Measurements from ENCODE around the gene ISL2. TPM values are rescaled to one million over a fixed set of nuclear protein-coding genes. Genes with fewer than 3 reads are reported as not detected.

The ISL2 gene
- total RNA-seq, 2 experiments from 2014 or later, result not detected

DNA sequence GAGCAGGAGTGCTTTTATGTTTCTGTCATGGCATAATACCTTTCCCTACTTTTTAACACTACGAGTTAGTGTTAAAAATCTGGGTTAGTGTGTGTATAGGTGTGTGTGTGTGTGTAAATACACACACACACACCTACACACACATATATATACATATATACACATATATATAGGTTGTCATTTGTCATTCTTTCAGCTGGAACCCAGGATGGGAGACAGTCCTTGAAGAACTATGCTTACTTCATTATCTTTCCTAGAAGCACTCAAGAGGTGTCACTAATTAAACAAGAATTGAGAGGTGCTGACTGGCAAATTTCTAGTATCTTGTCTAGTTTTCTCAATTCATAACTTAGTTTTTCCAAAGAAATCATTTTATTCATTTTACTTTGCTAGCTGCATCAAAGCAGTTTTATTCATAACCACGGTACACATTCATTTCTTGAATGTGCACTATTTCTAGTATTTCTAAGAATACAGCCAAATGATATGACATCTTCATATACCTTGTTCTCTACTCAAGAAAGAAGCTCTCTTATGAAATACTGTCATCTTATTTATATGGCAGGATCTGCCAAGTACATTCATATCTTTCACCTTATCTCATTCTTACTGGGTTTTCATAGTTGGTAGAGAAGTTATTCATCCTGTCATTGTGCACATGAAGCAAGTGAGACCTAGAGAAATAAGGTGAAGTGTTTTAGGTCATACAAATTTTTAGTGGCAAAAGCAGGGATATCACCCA, 46.6 kb downstream of the ISL2 start:
- H3K4me3 Mint-ChIP-seq, result no peak overlapping the region
- Histone ChIP-seq H3K4me1 (ENCODE audit: insufficient read depth, low read length) (no peaks in the 10 kb centered on the region), H3K4me3 (ENCODE audit: low read length) (no peak overlapping the region), H3K36me3 (ENCODE audit: insufficient read depth, low read length) (no peaks in the 10 kb centered on the region), H3K9me3 (ENCODE audit: control insufficient read depth in 1 of 2, insufficient read depth in 1 of 2, low read length in 2 of 2) (no peaks in the 10 kb centered on the region), H3K27me3 (ENCODE audit: control insufficient read depth in 1 of 2, insufficient read depth in 2 of 2, low read length in 2 of 2) (no peaks in the 10 kb centered on the region), H3K27ac (ENCODE audit: low read depth in 1 of 2, low read length in 2 of 2) (no peak overlapping the region)
- no peak overlapping the region for H3K27ac Mint-ChIP-seq
- TF ChIP-seq, protein P1, sequence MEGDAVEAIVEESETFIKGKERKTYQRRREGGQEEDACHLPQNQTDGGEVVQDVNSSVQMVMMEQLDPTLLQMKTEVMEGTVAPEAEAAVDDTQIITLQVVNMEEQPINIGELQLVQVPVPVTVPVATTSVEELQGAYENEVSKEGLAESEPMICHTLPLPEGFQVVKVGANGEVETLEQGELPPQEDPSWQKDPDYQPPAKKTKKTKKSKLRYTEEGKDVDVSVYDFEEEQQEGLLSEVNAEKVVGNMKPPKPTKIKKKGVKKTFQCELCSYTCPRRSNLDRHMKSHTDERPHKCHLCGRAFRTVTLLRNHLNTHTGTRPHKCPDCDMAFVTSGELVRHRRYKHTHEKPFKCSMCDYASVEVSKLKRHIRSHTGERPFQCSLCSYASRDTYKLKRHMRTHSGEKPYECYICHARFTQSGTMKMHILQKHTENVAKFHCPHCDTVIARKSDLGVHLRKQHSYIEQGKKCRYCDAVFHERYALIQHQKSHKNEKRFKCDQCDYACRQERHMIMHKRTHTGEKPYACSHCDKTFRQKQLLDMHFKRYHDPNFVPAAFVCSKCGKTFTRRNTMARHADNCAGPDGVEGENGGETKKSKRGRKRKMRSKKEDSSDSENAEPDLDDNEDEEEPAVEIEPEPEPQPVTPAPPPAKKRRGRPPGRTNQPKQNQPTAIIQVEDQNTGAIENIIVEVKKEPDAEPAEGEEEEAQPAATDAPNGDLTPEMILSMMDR (IDR thresholded peaks at IDR 0.05), result no peak
- no peak for DNase-seq
- no peaks in the 10 kb centered on the region for H3K27me3 Mint-ChIP-seq
- intact Hi-C loops (cut with DNase I, micrococcal nuclease), result no loop called here
- no peaks in the 10 kb centered on the region for H3K9me3 Mint-ChIP-seq
- no peak for ATAC-seq (ENCODE audit: poor library complexity)
- ChIA-PET CTCF (no interaction called here), POLR2A (no interaction called here)
- H3K4me1 Mint-ChIP-seq (ENCODE audit: low read depth), result no peaks in the 10 kb centered on the region
- H3K36me3 Mint-ChIP-seq (ENCODE audit: low read depth), result peaks cover 59% of the 10 kb centered on the region

DNA sequence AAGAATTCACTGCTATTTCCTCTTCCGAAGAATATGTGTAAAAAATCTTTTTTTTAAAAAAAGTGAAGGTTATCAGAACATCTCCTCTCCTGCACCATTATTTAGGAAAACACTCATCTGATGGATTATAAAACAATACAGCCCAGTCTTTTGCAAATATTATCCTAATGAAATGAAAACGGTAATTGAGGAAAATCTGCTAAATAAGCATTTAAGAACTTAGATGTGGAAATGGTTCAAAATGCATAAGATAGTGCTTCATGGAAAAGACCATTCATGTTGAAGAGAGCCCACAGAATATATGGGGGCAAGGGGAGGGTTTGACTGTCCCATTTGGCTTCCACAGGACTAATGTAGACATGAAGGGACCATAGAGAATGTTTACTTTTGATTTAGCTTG, 47.8 kb downstream of the ISL2 start:
- no peak overlapping the region for H3K4me3 ChIP-seq (ENCODE audit: low read length)
- H3K36me3 Mint-ChIP-seq (ENCODE audit: low read depth), result peaks cover 50% of the 10 kb centered on the region
- no peaks in the 10 kb centered on the region for H3K27me3 ChIP-seq (ENCODE audit: control insufficient read depth in 1 of 2, insufficient read depth in 2 of 2, low read length in 2 of 2)
- intact Hi-C loops (cut with DNase I, micrococcal nuclease), result no loop called here
- no peaks in the 10 kb centered on the region for H3K4me1 Mint-ChIP-seq (ENCODE audit: low read depth)
- H3K27ac ChIP-seq (ENCODE audit: low read depth in 1 of 2, low read length in 2 of 2), result no peak overlapping the region
- H3K27me3 Mint-ChIP-seq, result no peaks in the 10 kb centered on the region
- no peaks in the 10 kb centered on the region for H3K9me3 Mint-ChIP-seq
- H3K9me3 ChIP-seq (ENCODE audit: control insufficient read depth in 1 of 2, insufficient read depth in 1 of 2, low read length in 2 of 2), result no peaks in the 10 kb centered on the region
- ChIA-PET POLR2A (no interaction called here), CTCF (no interaction called here)
- TF ChIP-seq, protein P1 (IDR thresholded peaks at IDR 0.05), result no peak
- H3K4me1 ChIP-seq (ENCODE audit: insufficient read depth, low read length), result no peaks in the 10 kb centered on the region
- DNase-seq, result no peak
- no peak for ATAC-seq (ENCODE audit: poor library complexity)
- no peak overlapping the region for H3K27ac Mint-ChIP-seq
- no peak overlapping the region for H3K4me3 Mint-ChIP-seq
- H3K36me3 ChIP-seq (ENCODE audit: insufficient read depth, low read length), result no peaks in the 10 kb centered on the region

DNA sequence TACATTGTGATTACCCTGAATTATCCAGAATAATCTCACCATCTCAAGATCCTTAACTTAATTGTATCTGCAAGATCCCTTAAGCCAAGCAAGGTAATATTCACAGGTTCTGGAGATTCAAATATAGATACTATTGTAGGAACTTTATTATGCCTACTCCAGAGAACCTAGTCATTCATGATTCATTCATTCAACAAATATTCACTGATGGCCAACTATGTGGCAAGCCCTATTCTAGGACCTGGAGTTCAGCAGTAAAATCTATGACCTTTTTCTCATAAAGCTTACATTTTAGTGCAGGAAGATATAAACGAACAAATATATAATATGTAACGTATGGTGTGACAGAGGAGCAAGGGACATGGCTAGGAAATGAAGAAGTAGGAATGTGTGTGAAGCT, 49.6 kb downstream of the ISL2 start:
- H3K4me1 ChIP-seq (ENCODE audit: insufficient read depth, low read length), result no peaks in the 10 kb centered on the region
- DNase-seq, result no peak
- POLR2A ChIA-PET, result no interaction called here
- Mint-ChIP-seq H3K27ac (no peak overlapping the region), H3K9me3 (no peaks in the 10 kb centered on the region), H3K4me1 (ENCODE audit: low read depth) (no peaks in the 10 kb centered on the region), H3K4me3 (no peak overlapping the region), H3K36me3 (ENCODE audit: low read depth) (peaks cover 52% of the 10 kb centered on the region), H3K27me3 (no peaks in the 10 kb centered on the region)
- intact Hi-C loops (cut with DNase I, micrococcal nuclease), result no loop called here
- H3K36me3 ChIP-seq (ENCODE audit: insufficient read depth, low read length), result no peaks in the 10 kb centered on the region
- TF ChIP-seq, protein P1 (IDR thresholded peaks at IDR 0.05), result no peak
- no peaks in the 10 kb centered on the region for H3K27me3 ChIP-seq (ENCODE audit: control insufficient read depth in 1 of 2, insufficient read depth in 2 of 2, low read length in 2 of 2)
- no peaks in the 10 kb centered on the region for H3K9me3 ChIP-seq (ENCODE audit: control insufficient read depth in 1 of 2, insufficient read depth in 1 of 2, low read length in 2 of 2)
- ATAC-seq (ENCODE audit: poor library complexity), result no peak
- H3K27ac ChIP-seq (ENCODE audit: low read depth in 1 of 2, low read length in 2 of 2), result no peak overlapping the region
- CTCF ChIA-PET, result no interaction called here
- no peak overlapping the region for H3K4me3 ChIP-seq (ENCODE audit: low read length)

Measured in CD4-positive, alpha-beta T cell (primary cell).